ENCODE results near the gene ZNF507. TPM values are rescaled to one million over a fixed set of nuclear protein-coding genes. Genes with fewer than 3 reads are reported as not detected.
"Not testable (repeated sequence)": the region's sequence is repeated elsewhere in the genome, so short reads cannot be mapped to it uniquely, and the experiment has no call there.

The ZNF507 gene
- total RNA-seq, 1 donor from 2014 or later = 38.6 TPM

DNA sequence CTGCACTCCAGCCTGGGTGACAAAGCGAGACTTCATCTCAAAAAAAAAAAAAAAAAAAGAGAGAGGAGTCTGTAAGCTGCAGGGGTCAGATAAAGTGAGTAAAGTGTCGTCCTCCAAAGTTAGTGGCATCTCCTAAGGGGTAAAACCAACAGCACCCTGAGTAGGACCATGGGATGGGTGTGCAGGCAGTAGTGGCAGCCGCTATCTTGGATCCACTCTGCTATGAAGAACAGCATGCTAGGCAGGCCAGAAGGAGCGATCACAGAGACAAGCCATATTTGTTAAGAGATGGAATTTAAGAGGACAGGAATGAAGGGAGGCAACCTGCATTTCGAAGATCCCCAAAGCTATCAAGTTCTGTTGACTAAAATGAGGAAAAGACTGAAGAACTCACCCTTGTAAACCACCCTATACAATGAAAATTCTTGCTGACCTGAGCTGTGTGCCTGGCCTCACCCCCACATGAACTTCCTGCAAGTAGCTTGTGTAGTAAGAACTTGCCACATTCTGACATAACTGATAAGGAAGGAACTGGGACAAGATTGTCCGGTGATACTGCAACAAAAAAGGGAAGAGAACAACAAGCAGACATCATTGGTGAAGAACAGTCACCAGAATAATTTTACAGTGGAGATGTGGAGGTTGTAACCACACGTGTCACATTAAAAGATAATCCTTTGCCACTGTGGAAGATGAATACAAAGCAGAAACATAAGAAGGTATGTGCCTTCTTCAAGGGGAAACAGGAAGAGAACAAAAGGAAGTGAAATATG is 76.4 kb downstream of the ZNF507 start:
- POLR2A ChIA-PET = interaction anchor here (1.1 kb wide), 1 partner anchor 16 kb away, joined by 8 read pairs; the partner anchor contains the start of gene DPY19L3
- CTCF ChIA-PET = no interaction called here
- peak overlapping the region; percentile 79 for H3K27ac Mint-ChIP-seq
- TF ChIP-seq, protein P1, sequence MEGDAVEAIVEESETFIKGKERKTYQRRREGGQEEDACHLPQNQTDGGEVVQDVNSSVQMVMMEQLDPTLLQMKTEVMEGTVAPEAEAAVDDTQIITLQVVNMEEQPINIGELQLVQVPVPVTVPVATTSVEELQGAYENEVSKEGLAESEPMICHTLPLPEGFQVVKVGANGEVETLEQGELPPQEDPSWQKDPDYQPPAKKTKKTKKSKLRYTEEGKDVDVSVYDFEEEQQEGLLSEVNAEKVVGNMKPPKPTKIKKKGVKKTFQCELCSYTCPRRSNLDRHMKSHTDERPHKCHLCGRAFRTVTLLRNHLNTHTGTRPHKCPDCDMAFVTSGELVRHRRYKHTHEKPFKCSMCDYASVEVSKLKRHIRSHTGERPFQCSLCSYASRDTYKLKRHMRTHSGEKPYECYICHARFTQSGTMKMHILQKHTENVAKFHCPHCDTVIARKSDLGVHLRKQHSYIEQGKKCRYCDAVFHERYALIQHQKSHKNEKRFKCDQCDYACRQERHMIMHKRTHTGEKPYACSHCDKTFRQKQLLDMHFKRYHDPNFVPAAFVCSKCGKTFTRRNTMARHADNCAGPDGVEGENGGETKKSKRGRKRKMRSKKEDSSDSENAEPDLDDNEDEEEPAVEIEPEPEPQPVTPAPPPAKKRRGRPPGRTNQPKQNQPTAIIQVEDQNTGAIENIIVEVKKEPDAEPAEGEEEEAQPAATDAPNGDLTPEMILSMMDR (IDR thresholded peaks at IDR 0.05) = no peak
- peaks cover 16% of the 10 kb centered on the region for H3K4me1 Mint-ChIP-seq
- peaks cover 14% of the 10 kb centered on the region for H3K36me3 Mint-ChIP-seq (ENCODE audit: low read depth)
- intact Hi-C loops (cut with micrococcal nuclease) = no loop called here
- peak overlapping the region; percentile 12 for H3K4me3 Mint-ChIP-seq
- H3K27me3 Mint-ChIP-seq = no peaks in the 10 kb centered on the region
- ATAC-seq (ENCODE audit: low read depth) (no peak), DNase-seq (no peak)
- no peaks in the 10 kb centered on the region for H3K9me3 Mint-ChIP-seq

DNA sequence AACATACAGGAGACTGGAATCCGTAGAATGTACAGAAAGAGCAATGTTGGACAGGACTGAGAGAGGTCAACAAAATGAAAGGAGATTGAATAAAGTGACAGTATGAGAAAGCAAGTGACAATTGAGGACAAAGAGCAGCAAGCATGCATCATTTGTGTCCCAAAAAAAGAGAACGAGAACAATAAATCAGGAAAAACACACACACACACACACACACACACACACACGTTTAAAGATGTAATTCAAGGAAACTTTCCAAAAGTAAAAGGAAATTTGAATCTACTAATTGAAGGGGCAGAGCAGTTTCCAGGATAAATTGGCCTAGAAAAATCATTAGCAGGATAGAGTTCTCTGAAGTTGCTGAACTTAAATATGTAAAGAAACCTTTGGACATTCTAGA is 77.0 kb downstream of the ZNF507 start:
- peaks cover 16% of the 10 kb centered on the region for H3K4me1 Mint-ChIP-seq
- ATAC-seq (ENCODE audit: low read depth) (no peak), DNase-seq (no peak)
- H3K4me3 Mint-ChIP-seq = peak overlapping the region; percentile 12
- ChIA-PET POLR2A (interaction anchor here (1.1 kb wide), 1 partner anchor 17 kb away, joined by 8 read pairs; the partner anchor contains the start of gene DPY19L3), CTCF (no interaction called here)
- peak overlapping the region; percentile 79 for H3K27ac Mint-ChIP-seq
- H3K27me3 Mint-ChIP-seq = no peaks in the 10 kb centered on the region
- peaks cover 14% of the 10 kb centered on the region for H3K36me3 Mint-ChIP-seq (ENCODE audit: low read depth)
- no peaks in the 10 kb centered on the region for H3K9me3 Mint-ChIP-seq
- intact Hi-C loops (cut with micrococcal nuclease) = no loop called here
- TF ChIP-seq, protein P1 (IDR thresholded peaks at IDR 0.05) = no peak

DNA sequence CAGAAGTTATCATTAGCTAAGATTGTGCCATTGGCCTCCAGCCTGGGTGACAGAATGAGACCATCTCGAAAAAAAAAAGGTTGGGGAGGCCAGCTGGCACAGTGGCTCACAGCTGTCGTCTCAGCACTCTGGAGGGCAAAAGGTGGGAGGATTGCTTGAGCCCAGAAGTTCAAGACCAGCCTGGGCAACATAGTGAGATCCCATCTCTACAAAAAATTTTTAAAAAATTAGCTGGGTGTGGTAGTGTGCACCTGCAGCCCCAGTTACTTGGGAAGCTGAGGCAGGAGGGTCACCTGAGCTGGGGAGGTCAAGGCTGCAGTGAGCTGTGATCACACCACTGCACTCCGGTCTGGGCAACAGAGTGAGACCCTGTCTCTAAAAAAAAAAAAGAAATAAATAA is 78.5 kb downstream of the ZNF507 start:
- POLR2A ChIA-PET = interaction anchor here (0.5 to 1.9 kb wide), 2 partner anchors 14 to 18 kb away, joined by 4 to 6 read pairs; partner anchors contain the start of gene DPY19L3
- DNase-seq; CTCF ChIA-PET; H3K27me3 Mint-ChIP-seq; H3K27ac Mint-ChIP-seq; H3K9me3 Mint-ChIP-seq; ATAC-seq (ENCODE audit: low read depth); intact Hi-C loops (cut with micrococcal nuclease); H3K4me3 Mint-ChIP-seq: not testable (repeated sequence)
- Mint-ChIP-seq H3K4me1 (peaks cover 16% of the 10 kb centered on the region), H3K36me3 (ENCODE audit: low read depth) (peaks cover 21% of the 10 kb centered on the region)

DNA sequence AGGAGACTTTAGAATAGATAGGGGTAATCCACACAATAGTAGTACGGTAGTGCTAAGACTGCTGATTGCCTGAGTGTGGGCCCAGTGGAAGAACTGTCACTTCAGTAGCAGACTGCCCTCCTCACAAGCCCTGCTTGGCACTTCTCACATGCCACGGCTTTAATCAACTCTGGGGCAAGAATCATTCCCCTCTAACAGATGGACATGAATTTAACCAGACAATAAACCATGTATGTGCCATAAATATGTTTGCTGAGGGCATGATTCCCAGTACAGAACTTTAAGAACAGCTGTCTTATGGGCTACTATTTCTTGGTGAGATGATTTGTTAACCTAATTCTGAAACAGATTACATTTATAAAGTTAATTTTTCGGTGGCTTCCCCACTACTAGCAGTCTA is 82.1 kb downstream of the ZNF507 start:
- peaks cover 4% of the 10 kb centered on the region for H3K4me1 Mint-ChIP-seq
- H3K36me3 Mint-ChIP-seq (ENCODE audit: low read depth) = peaks cover 17% of the 10 kb centered on the region
- POLR2A ChIA-PET = no interaction called here
- no peaks in the 10 kb centered on the region for H3K9me3 Mint-ChIP-seq
- CTCF ChIA-PET = no interaction called here
- DNase-seq (no peak), ATAC-seq (ENCODE audit: low read depth) (no peak)
- TF ChIP-seq, protein P1 (IDR thresholded peaks at IDR 0.05) = no peak
- H3K27ac Mint-ChIP-seq = no peak overlapping the region
- intact Hi-C loops (cut with micrococcal nuclease) = no loop called here
- H3K4me3 Mint-ChIP-seq = no peak overlapping the region
- no peaks in the 10 kb centered on the region for H3K27me3 Mint-ChIP-seq

DNA sequence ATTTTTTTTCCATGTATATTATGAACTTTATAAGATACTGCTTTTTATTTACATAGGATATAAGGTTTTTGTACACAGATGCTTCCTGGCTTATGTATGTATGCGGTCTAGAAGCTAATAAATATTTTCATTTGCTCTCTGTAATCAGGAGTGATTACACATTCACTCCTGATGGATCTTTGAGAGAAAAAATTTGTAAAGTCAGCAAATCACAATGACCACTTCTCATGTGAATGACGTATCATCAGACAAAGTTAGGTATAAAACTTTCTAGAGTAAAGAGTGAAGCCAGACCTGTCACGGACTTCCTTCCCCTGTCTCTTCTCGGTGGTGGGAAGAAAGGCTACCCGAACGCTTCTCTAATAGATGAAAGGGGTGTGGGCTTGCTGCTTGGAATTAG is 91.3 kb downstream of the ZNF507 start:
- no peak for DNase-seq
- ChIA-PET POLR2A (no interaction called here), CTCF (no interaction called here)
- H3K36me3 Mint-ChIP-seq (ENCODE audit: low read depth) = peaks cover 49% of the 10 kb centered on the region
- TF ChIP-seq, protein P1 (IDR thresholded peaks at IDR 0.05) = no peak
- H3K27me3 Mint-ChIP-seq = no peaks in the 10 kb centered on the region
- no peaks in the 10 kb centered on the region for H3K9me3 Mint-ChIP-seq
- H3K4me1 Mint-ChIP-seq = no peaks in the 10 kb centered on the region
- no peak overlapping the region for H3K27ac Mint-ChIP-seq
- no peak overlapping the region for H3K4me3 Mint-ChIP-seq
- intact Hi-C loops (cut with micrococcal nuclease) = no loop called here
- no peak for ATAC-seq (ENCODE audit: low read depth)
